NCI-H187 (cell line): ENCODE measurements around the gene SAMD14.

Experiments
- DNase-seq, 2 experiments: peaks; one replicate each; lab custom pipeline; 2025; lab: John Stamatoyannopoulos, UW

The SAMD14 gene

GRCh38 chr17:50148226-50149090, 18.5 kb upstream of the SAMD14 start:
- DNase-seq = no peak

GRCh38 chr17:50147841-50148225, 17.9 kb upstream of the SAMD14 start:
- no peak for DNase-seq

- no peak for DNase-seq
Observed at GRCh38 chr17:50146927-50147665, 17.1 kb upstream of the SAMD14 start.

DNA sequence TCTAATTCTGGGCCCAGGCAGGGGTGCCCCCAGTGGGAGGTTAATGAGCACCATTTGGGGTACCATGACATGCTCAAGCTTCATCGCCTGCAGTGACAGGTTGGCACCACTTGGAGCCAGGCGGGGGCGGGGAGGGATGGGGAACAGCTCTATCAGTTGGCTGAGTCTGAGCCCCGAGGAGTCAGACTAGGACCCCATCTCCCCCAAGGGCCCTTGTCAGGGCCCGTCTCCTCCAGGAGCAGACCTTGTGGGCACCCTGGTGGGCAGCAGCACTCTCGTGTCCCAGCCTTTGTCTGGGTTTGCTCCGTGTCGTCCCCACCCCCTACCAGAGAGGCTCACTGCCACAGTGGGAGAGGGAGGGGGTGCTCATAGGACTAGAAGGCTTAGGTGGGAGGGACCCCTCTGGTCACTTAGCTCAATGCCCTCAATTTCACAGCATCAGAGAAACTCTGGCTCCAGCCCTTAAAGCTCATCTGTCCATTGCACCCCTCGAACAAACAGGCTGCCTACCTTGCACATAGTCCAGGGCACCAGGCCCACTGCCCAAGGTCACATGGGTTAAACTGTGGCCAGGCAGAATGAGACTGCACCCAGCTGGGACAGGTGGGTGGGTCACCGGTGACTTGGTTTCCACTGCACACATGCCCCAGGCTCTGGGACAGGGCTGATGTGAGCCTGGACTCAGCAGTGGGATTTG, 16.4 kb upstream of the SAMD14 start:
- no peak for DNase-seq

GRCh38 chr17:50145532-50146229, 15.7 kb upstream of the SAMD14 start:
- DNase-seq = no peak

- no peak for DNase-seq
Observed at GRCh38 chr17:50144845-50145531, 15.0 kb upstream of the SAMD14 start.

DNA sequence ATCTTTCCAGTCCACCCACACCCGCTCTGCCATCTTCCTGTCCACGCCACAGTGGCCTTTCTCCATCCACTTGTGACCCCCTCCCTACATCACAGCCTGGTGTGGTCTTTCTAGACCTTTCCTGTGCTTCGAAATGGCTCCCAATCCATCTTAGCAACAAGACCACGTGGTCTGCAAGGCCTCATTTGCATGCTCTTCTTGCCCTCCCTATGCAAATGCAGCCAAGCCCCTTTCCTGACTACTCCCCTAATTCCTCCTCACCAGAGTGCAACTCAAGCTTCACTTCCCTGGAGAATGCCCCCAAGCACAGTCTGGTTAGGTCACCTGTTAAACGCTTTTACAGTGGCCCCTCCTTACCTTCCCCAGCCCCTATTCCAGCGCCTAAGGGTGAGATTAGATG, 14.4 kb upstream of the SAMD14 start:
- DNase-seq = no peak

DNA sequence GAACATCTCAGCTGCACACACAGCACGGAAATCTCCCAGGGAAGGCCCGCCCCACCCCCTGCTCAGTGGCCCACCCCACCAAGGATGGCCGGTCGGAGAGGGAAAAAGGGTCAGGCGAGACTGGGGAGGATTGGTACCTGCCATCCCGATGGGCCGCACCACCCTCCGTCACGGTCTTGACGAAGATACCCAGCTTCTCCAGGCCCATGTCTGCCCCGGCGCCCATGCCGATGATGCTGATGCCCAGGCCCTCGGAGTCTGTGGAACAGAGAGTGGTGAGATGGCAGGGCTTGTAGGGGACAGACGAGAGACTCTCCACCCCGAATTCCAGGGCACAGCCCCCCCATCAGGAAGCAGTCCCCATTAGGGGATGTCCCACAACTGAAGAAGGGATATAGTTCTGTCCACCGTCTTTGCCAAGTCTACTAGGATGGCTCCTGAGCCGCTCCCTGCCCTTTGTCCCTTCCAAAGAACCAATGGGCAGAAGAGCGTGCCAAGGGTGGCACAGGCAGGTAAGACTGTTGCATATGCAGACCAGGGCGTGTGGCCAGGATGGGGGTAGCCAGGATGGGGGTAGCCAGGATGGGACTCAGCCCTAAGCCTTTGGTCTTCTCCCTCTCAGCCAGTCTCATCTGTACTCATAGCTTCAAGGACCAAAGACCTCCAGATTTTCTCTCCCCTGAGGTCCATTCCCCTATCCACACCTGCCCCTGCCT, 13.7 kb upstream of the SAMD14 start:
- no peak for DNase-seq

GRCh38 chr17:50141745-50142110, 11.8 kb upstream of the SAMD14 start:
- no peak for DNase-seq

GRCh38 chr17:50141026-50141744, 11.2 kb upstream of the SAMD14 start:
- no peak for DNase-seq

DNA sequence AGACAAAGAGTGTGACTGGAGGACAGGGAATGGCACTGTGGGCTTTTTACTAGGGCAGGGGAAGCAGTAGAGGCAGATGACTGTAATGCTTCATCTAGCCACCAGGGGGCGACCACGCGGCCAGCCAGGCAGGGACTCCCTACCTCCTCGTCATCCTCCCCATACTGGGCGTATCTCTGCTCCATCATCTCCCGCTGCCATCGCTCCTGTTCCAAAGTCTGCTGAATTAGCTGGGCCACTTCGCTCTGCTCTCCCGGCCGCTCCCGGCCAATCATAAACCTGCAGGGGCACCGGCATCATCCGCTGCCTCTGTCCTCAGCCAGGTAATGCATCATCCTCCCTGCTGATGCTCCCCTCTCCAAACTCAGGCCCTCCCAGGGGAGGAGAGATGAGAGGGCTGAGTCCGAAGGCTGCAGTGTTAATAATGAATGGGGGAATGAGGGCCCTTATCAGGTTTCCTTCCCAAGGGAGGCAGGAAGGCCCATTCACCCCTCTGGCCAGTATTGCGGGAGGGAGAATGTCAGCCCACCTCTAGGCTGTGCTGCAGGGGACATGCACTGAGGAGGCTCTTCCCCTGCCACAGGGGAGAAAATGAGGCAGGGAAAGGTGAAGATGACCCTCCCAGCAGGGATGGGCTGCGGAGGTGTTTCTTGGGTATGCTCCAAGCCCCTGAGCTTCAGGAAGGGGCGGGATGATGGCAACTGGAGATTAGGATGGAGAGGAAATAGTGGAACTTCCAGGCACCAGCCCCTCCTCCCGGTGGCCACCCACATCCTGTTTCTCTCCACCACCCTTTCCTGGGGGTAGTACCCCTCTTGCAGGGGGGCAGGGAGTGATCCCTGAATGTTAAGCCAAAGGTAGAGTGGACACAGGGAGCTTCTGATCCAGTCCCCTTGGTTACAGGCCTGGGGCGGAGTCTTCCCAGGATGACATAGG, 10.3 kb upstream of the SAMD14 start:
- no peak for DNase-seq

- DNase-seq = no peak
Observed at GRCh38 chr17:50139185-50139783, 9.3 kb upstream of the SAMD14 start.

DNA sequence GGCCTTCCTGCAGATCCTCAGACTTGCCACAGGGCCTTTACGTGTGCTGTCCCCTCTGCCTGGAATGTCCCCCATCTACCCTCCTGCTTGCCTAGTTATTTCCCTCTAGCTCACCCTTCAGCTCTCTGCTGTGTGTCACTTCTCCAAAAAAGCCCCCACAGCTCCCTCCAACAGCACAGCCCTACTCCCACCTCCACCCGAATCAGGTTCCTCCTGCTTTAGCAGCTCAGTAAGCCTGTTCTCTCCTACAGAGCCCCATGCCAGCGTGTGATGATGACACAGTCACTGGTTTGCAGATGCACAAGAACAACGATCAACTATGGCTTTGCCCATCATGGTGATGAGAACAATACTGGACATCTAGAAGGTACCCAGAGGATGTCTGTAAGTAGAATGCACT, 7.1 kb upstream of the SAMD14 start:
- DNase-seq = no peak

DNA sequence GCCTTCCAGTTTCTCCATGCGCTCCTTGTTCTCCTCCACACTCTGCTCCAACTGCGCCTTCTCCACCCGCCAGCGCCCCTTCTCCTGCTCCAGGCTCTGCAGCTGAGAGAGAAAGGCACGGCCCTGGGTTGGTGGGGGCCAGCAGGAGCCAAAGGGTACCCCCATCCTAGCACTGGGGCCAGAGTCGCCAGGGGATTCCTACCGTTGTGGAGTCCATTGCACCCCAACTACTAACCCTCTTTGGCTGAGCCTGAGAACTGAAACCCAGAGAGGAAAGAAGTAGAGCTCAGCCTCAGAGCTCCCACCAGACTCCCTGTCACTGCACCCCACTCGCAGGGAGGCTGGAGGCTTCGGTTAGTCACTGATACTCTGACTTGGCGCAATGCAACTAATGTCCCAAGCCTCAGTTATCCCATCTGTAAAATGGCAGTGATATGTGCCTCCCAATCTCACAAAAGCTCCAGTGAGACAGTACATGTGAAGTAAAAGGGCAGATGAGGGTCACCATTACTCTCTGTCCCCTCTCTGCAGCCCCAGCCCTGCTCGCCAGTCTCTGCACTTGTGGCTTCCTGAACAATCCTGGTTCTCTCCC, 6.2 kb upstream of the SAMD14 start:
- no peak for DNase-seq

DNA sequence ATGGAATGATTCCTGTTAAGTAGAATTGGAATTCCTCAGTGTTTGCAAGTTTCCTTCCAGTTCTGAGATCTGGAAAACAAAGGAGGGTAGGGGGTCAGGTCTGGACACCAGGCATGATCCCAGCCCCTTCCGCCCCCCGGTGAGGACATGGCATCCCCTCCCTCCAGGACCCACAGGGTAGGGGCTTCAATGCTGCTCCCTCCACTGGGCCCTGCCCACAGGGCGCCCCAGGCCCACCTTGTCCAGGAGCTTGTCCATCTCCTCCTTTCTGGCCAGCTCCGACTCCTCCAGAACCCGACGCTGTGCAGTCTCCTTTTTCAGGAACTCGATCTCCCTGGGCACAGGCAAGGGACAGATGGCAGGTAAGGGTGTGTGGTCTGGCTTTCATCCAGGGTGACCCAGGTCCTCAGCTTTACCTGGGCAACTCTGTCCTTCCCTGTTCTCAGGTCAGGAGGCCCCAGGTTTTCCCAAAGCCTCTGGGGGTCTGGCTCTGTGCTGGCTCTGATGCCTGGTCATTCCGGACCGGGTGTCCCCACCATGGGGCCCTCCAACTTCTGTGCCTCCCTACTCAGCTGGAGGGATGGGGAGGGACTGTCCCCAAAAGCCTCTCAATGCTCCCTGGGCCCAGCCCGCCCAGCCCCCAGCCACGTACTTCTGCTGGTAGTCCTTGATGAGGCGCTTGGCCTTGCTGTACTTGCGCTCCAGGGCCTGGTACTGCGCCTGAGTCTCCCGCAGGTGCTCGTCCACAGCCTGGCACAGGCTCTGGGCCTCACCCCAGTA, 5.5 kb upstream of the SAMD14 start:
- DNase-seq = no peak

DNA sequence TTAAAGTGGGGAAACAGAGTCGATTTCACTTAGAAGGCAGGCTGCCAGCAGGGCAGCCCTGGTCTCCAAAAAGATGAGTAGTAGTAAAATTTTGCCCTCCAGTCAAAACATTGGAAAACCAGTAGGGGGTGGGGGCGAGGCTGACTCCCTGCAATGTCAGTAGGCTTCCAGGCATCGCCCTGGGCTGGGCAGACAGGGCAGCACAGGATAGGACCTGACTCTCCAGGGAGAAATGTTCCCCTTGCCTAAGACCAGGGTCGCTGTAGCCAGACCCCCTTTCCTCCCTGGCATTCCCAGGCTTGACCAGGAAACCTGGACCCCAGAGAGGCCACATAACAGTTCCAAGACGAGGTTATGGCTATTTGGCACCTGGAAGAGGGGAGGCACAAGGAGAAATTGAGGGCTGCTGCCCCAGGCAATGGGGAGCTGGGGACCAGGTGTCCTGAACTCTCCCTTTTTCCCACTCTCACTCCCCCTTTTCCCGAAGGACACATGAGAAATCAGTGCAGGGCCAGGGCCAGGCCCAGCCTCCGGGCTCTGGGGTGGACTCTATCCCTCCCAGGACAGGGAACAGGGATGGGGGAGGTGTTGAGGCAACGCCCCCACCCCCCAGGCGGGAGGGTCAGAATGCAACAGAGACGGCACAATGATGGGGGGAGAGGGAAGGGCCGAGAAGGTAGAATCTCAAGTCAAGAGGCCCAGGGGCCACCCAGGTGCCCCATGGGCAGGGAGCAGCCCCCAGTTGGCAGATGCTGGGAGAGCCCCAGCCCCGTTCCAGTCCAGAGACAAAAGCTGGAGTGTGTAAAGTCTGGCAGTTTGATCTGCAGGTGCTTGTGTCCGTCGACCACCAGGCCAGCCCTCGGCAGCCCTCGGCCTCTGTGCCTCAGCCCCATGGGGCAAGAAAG, 4.5 kb upstream of the SAMD14 start:
- no peak for DNase-seq

- no peak for DNase-seq
Observed at GRCh38 chr17:50133769-50134099, 3.8 kb upstream of the SAMD14 start.
